Liver (tissue), 9 donors: ENCODE results near the gene HES4. TPM values are rescaled to one million over a fixed set of nuclear protein-coding genes. Genes with fewer than 3 reads are reported as not detected.

Experiments used
- DNase-seq: peaks from one replicate; pipeline ENCODE4 v3.0.0-alpha.2; 2017; ENCODE audit warnings: low spot score
- H3K27ac ChIP-seq, 2 donors: one replicate each; pipeline ENCODE4 v1.7.0; 2013; ENCODE audit warnings: inconsistent platforms in 2 of 2, low read length in 2 of 2, control low read depth in 1 of 2, low read depth in 1 of 2, mild to moderate bottlenecking in 1 of 2
- H3K27me3 ChIP-seq, 4 donors: one replicate each; pipeline versions ENCODE4 v1.6.1 to v1.7.0; 2013; ENCODE audit warnings: low read length in 3 of 4, inconsistent platforms in 1 of 4, mild to moderate bottlenecking in 1 of 4, moderate library complexity in 1 of 4; ENCODE audit not compliant: control insufficient read depth in 4 of 4, insufficient read depth in 4 of 4
- H3K36me3 ChIP-seq, 4 donors: one replicate each; pipeline versions ENCODE4 v1.6.1 to v1.7.0; 2013; ENCODE audit warnings: low read length in 3 of 4, mild to moderate bottlenecking in 3 of 4, low read depth in 1 of 4, moderate library complexity in 1 of 4; ENCODE audit not compliant: control insufficient read depth in 4 of 4, insufficient read depth in 3 of 4
- H3K4me1 ChIP-seq, 4 donors: one replicate each; pipeline versions ENCODE4 v1.6.1 to v1.7.0; 2013; ENCODE audit warnings: low read length in 3 of 4, mild to moderate bottlenecking in 3 of 4, moderate library complexity in 1 of 4; ENCODE audit not compliant: control insufficient read depth in 4 of 4, insufficient read depth in 4 of 4
- H3K4me3 ChIP-seq, 3 donors: one replicate each; pipeline versions ENCODE4 v1.6.1 to v1.7.0; 2013; ENCODE audit warnings: low read length in 3 of 3, control low read depth in 1 of 3, low read depth in 1 of 3, mild to moderate bottlenecking in 1 of 3
- H3K9ac ChIP-seq, 2 donors: one replicate each; pipeline ENCODE4 v1.7.0; 2013; ENCODE audit warnings: low read length in 2 of 2, mild to moderate bottlenecking in 2 of 2, moderate library complexity in 2 of 2, control low read depth in 1 of 2, low read depth in 1 of 2
- H3K9me3 ChIP-seq, 4 donors: one replicate each; pipeline versions ENCODE4 v1.6.1 to v1.7.0; 2013; ENCODE audit warnings: low read length in 3 of 4; ENCODE audit not compliant: control insufficient read depth in 4 of 4
- CTCF ChIP-seq: fragments of 150-350 bp; IDR thresholded peaks from 2 replicates; pipeline ENCODE4 v1.5.1; 2017; ENCODE audit warnings: improper control_type of control experiment, low read depth, low read length; ENCODE audit not compliant: missing input control
- EGR1 ChIP-seq, 2 donors: IDR thresholded peaks; 2 replicates each; pipeline ENCODE4 v1.6.1; 2016 to 2018; ENCODE audit warnings: antibody characterized with exemption in 2 of 2, low read depth in 2 of 2
- FOXA1 ChIP-seq: IDR thresholded peaks from 2 replicates; pipeline ENCODE4 v1.6.1; 2016; ENCODE audit warnings: antibody characterized with exemption
- FOXA2 ChIP-seq: IDR thresholded peaks from 2 replicates; pipeline ENCODE4 v1.6.1; 2016; ENCODE audit warnings: antibody characterized with exemption
- GABPA ChIP-seq, 2 donors: IDR thresholded peaks in 1 of 2; conservative IDR thresholded peaks in 1 of 2; 2 replicates each; pipeline ENCODE4 v1.6.1; 2016; ENCODE audit warnings: antibody characterized with exemption in 2 of 2, mild to moderate bottlenecking in 1 of 2, moderate library complexity in 1 of 2
- HNF4A ChIP-seq, 2 donors: conservative IDR thresholded peaks; 2 replicates each; pipeline ENCODE4 v1.6.1; 2016; ENCODE audit warnings: antibody characterized with exemption in 2 of 2, mild to moderate bottlenecking in 2 of 2
- HNF4G ChIP-seq: IDR thresholded peaks from 2 replicates; pipeline ENCODE4 v1.6.1; 2016; ENCODE audit warnings: antibody characterized with exemption
- MAX ChIP-seq: IDR thresholded peaks from 2 replicates; pipeline ENCODE4 v1.6.1; 2016; ENCODE audit warnings: antibody characterized with exemption
- RAD21 ChIP-seq, 2 donors: IDR thresholded peaks; 2 replicates each; pipeline ENCODE4 v1.6.1; 2016; ENCODE audit warnings: antibody characterized with exemption in 2 of 2, mild to moderate bottlenecking in 2 of 2
- REST ChIP-seq: IDR thresholded peaks from 2 replicates; pipeline ENCODE4 v1.6.1; 2016; ENCODE audit warnings: antibody characterized with exemption, mild to moderate bottlenecking
- RXRA ChIP-seq, 2 donors: IDR thresholded peaks; 2 replicates each; pipeline ENCODE4 v1.6.1; 2017 to 2018; ENCODE audit warnings: antibody characterized with exemption in 2 of 2, mild to moderate bottlenecking in 1 of 2
- SP1 ChIP-seq: IDR thresholded peaks from 2 replicates; pipeline ENCODE4 v1.6.1; 2018; ENCODE audit warnings: antibody characterized with exemption, mild to moderate bottlenecking
- TAF1 ChIP-seq: conservative IDR thresholded peaks from 2 replicates; pipeline ENCODE4 v1.6.1; 2016; ENCODE audit warnings: antibody characterized with exemption, mild to moderate bottlenecking
- YY1 ChIP-seq: IDR thresholded peaks from 2 replicates; pipeline ENCODE4 v1.6.1; 2016; ENCODE audit warnings: antibody characterized with exemption, mild to moderate bottlenecking
- ZBTB33 ChIP-seq: IDR thresholded peaks from 2 replicates; pipeline ENCODE4 v1.6.1; 2016; ENCODE audit warnings: antibody characterized with exemption
- WGBS: extraction: QIAGEN DNeasy Blood & Tissue Kit; methylation state at CpG from one replicate; pipeline ENCODE4 v1.1.7; 2013; 5-methylcytosine and 5-hydroxymethylcytosine counted together
- polyA plus RNA-seq, 2 donors: library from polyadenylated mRNA; stranded (reverse) in 1 of 2; unstranded in 1 of 2; fragments of 200-250 nt in 1 of 2; fragments of >200 nt in 1 of 2; fragmentation: Nextera tagmentation in 1 of 2; extraction: Ambion mirVana in 1 of 2; gene quantifications; one replicate each; pipeline versions ENCODE4 v1.2.1 to v1.2.3, GENCODE V29; 2013 to 2015
- total RNA-seq, 2 donors: library from RNA; depleted of rRNA; stranded (reverse); fragments of >200 nt; gene quantifications; one replicate each; pipeline ENCODE4 v1.2.3, GENCODE V29; 2014
- TF ChIP-seq, protein P1 (sequence below): IDR thresholded peaks from 2 replicates; pipeline ENCODE4 v1.6.1; 2016; ENCODE audit warnings: antibody characterized with exemption
- donor health status: healthy.
- donor health status: healthy.
- donor health status: healthy.
- donor health status: healthy.
- donor health status: healthy.

HES4 gene
- total and polyA plus RNA-seq, 4 donors = 0.93 to 1.9 (median 1.7) TPM

DNA sequence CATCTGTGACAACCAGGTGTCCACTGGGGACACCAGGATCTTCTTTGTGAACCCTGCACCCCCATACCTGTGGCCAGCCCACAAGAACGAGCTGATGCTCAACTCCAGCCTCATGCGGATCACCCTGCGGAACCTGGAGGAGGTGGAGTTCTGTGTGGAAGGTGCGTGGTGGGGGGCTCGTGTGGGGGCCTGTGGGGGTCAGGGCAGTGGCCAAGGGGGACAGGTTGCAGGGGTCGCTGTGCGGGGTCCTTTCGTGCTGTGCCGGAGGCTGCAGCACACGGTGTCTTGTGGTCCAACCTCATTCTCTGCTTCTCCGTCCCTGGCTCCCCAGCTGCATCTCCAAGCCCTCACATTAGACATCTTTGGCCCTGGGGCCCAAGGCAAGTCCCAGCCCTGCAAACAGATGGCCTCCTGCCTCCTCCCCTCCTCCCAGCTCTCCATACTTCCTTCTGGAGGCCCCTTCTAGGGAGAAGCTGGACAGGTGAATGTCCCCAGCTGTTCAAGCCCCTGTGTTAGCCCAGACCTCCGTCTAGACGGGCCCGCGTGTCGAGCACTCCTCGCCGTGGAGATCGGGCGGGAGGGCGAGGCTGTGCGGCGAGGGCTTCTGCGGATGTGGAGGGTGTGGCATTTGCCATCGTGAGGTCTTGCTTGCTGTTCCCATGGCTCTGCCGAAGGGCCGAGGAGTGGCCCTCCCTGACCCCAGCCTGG, 22.6 kb upstream of the HES4 start:
- 89% methylated on average over 27 of the region's 27 CpGs for WGBS
- no peak for TF ChIP-seq FOXA2
- no peak for TF ChIP-seq REST
- TF ChIP-seq EGR1 (IDR thresholded peaks at IDR 0.05; ENCODE audit: low read depth in 2 of 2) = no peak
- no peak for TF ChIP-seq MAX
- no peak for TF ChIP-seq GABPA (IDR thresholded peaks at IDR 0.05 in 1 of 2, conservative IDR thresholded peaks at IDR 0.05 in 1 of 2)
- no peak for TF ChIP-seq FOXA1
- TF ChIP-seq TAF1 = no peak
- no peak for TF ChIP-seq RXRA (IDR thresholded peaks at IDR 0.05)
- TF ChIP-seq ZBTB33 = no peak
- TF ChIP-seq HNF4A (conservative IDR thresholded peaks at IDR 0.05) = no peak
- TF ChIP-seq, protein P1, sequence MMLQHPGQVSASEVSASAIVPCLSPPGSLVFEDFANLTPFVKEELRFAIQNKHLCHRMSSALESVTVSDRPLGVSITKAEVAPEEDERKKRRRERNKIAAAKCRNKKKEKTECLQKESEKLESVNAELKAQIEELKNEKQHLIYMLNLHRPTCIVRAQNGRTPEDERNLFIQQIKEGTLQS = no peak
- peaks cover 3 to 10% (median 7%) of the 10 kb centered on the region in 4 donors for H3K4me1 ChIP-seq
- H3K4me3 ChIP-seq = no peak overlapping the region
- H3K27ac ChIP-seq = no peak overlapping the region
- no peaks in the 10 kb centered on the region for H3K36me3 ChIP-seq
- no peaks in the 10 kb centered on the region for H3K9me3 ChIP-seq
- no peaks in the 10 kb centered on the region for H3K27me3 ChIP-seq
- H3K9ac ChIP-seq = no peak overlapping the region
- DNase-seq = peak; percentile 50

- H3K27ac ChIP-seq = no peak overlapping the region
- H3K4me1 ChIP-seq = peaks cover 3 to 10% (median 7%) of the 10 kb centered on the region in 4 donors
- H3K9ac ChIP-seq = no peak overlapping the region
- no peaks in the 10 kb centered on the region for H3K9me3 ChIP-seq
- no peak for TF ChIP-seq SP1
- TF ChIP-seq REST = no peak
- no peak for TF ChIP-seq CTCF
- TF ChIP-seq ZBTB33 = no peak
- no peak for TF ChIP-seq GABPA (IDR thresholded peaks at IDR 0.05 in 1 of 2, conservative IDR thresholded peaks at IDR 0.05 in 1 of 2)
- no peak for TF ChIP-seq YY1
- TF ChIP-seq EGR1 (IDR thresholded peaks at IDR 0.05; ENCODE audit: low read depth in 2 of 2) = no peak
- TF ChIP-seq TAF1 = no peak
- no peak for TF ChIP-seq MAX
- TF ChIP-seq HNF4A (conservative IDR thresholded peaks at IDR 0.05) = no peak
- no peak for TF ChIP-seq RAD21 (IDR thresholded peaks at IDR 0.05)
- no peak for TF ChIP-seq HNF4G
- TF ChIP-seq FOXA2 = no peak
- TF ChIP-seq RXRA (IDR thresholded peaks at IDR 0.05) = no peak
- no peak for TF ChIP-seq FOXA1
- H3K27me3 ChIP-seq = no peaks in the 10 kb centered on the region
- H3K36me3 ChIP-seq = no peaks in the 10 kb centered on the region
- DNase-seq = no peak
- 89% methylated on average over 10 of the region's 10 CpGs for WGBS
- no peak overlapping the region for H3K4me3 ChIP-seq
Observed at GRCh38 chr1:1021920-1022259, 22.0 kb upstream of the HES4 start.
